Tibial nerve (tissue), 4 donors: ENCODE results near the gene MAPK11.

Experiments
- EP300 ChIP-seq, 2 donors: sonication (generic); formaldehyde crosslinking; IDR thresholded peaks; one replicate each; pipeline ENCODE4 v1.6.1; 2017; ENCODE audit warnings: antibody characterized with exemption in 2 of 2, mild to moderate bottlenecking in 1 of 2
- POLR2A ChIP-seq, 2 donors: fragments of 450-650 bp; IDR thresholded peaks; one replicate each; pipeline ENCODE4 v1.6.1; 2017; ENCODE audit warnings: antibody characterized with exemption in 2 of 2, mild to moderate bottlenecking in 2 of 2, moderate library complexity in 2 of 2
- TF ChIP-seq, protein P1 (sequence below), 5 experiments: fragments of 200-600 bp in 3 of 5; fragments of 450-650 bp in 2 of 5; sonication (generic) in 3 of 5; IDR thresholded peaks; one replicate each; pipeline ENCODE4 v1.5.1; 2016 to 2019; ENCODE audit warnings: antibody characterized with exemption in 5 of 5, mild to moderate bottlenecking in 3 of 5, moderate library complexity in 2 of 5

- TF ChIP-seq, protein P1, sequence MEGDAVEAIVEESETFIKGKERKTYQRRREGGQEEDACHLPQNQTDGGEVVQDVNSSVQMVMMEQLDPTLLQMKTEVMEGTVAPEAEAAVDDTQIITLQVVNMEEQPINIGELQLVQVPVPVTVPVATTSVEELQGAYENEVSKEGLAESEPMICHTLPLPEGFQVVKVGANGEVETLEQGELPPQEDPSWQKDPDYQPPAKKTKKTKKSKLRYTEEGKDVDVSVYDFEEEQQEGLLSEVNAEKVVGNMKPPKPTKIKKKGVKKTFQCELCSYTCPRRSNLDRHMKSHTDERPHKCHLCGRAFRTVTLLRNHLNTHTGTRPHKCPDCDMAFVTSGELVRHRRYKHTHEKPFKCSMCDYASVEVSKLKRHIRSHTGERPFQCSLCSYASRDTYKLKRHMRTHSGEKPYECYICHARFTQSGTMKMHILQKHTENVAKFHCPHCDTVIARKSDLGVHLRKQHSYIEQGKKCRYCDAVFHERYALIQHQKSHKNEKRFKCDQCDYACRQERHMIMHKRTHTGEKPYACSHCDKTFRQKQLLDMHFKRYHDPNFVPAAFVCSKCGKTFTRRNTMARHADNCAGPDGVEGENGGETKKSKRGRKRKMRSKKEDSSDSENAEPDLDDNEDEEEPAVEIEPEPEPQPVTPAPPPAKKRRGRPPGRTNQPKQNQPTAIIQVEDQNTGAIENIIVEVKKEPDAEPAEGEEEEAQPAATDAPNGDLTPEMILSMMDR (IDR thresholded peaks at IDR 0.05): no peak
- TF ChIP-seq EP300 (IDR thresholded peaks at IDR 0.05) (no peak), POLR2A (IDR thresholded peaks at IDR 0.05) (no peak)
Observed at GRCh38 chr22:50312371-50312770, 42.2 kb upstream of the MAPK11 start.
